Measurements from ENCODE around the gene NCBP2L.

The NCBP2L gene

DNA sequence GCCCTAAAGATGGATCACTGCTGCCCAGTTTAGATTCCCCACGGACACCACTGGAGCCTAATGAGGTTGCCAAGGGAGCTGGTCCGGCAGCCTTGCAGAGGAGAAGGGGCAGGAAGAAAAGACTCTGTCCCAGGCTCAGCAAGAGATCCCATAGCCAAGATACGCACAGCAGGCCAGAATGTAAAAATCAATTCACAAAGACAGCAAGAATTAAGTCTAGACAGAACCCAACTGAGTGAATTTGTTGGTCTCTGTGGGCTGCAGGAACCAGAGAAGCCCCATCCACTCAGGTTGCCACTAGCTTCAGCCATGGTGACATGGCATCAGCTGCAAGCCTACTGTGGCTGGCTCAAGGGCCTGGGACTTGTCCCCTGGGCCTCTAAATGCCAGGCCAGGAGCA is 24.8 kb upstream of the NCBP2L start:
- H3K36me3 ChIP-seq (ENCODE audit: control insufficient read depth, insufficient read depth, low read length): no peaks in the 10 kb centered on the region
- H3K4me1 ChIP-seq (ENCODE audit: control insufficient read depth, insufficient read depth, low read length): peaks cover 42% of the 10 kb centered on the region

DNA sequence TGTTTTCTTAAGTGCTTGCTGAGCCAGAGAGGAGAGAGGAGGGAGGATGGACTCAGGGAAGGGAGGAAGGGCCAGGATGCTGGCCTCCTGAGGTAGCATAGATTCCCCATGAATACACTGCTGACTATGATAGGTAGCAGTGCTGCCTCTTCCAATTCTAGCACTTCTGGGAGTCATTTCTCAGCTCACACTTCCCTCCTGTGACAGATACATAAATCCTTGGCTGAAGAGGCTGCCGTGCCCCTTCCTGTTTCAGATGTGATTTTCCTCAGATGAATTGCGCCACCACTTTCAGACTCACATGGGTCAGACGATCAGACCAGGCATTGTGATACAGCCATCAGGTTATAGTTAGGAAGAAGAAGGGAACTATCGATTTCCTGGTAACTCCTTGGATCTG is 24.3 kb upstream of the NCBP2L start:
- no peaks in the 10 kb centered on the region for H3K36me3 ChIP-seq (ENCODE audit: control insufficient read depth, insufficient read depth, low read length)
- peaks cover 37% of the 10 kb centered on the region for H3K4me1 ChIP-seq (ENCODE audit: control insufficient read depth, insufficient read depth, low read length)
- peaks cover 50% of the 10 kb centered on the region for H3K27me3 ChIP-seq (ENCODE audit: control insufficient read depth, insufficient read depth, low read length)
- H3K9me3 ChIP-seq (ENCODE audit: control insufficient read depth, insufficient read depth, low read depth, low read length): no peaks in the 10 kb centered on the region
- no peak overlapping the region for H3K27ac ChIP-seq (ENCODE audit: low read depth, low read length)
- no peak overlapping the region for H3K4me3 ChIP-seq (ENCODE audit: low read depth, low read length)
- no peak overlapping the region for H3K9ac ChIP-seq (ENCODE audit: low read length)

More for the DNA sequence above, 24.8 kb upstream of the NCBP2L start:
- Histone ChIP-seq H3K9ac (ENCODE audit: low read length) (no peak overlapping the region), H3K27ac (ENCODE audit: low read depth, low read length) (no peak overlapping the region), H3K27me3 (ENCODE audit: control insufficient read depth, insufficient read depth, low read length) (peaks cover 51% of the 10 kb centered on the region), H3K4me3 (ENCODE audit: low read depth, low read length) (no peak overlapping the region), H3K9me3 (ENCODE audit: control insufficient read depth, insufficient read depth, low read depth, low read length) (no peaks in the 10 kb centered on the region)

DNA sequence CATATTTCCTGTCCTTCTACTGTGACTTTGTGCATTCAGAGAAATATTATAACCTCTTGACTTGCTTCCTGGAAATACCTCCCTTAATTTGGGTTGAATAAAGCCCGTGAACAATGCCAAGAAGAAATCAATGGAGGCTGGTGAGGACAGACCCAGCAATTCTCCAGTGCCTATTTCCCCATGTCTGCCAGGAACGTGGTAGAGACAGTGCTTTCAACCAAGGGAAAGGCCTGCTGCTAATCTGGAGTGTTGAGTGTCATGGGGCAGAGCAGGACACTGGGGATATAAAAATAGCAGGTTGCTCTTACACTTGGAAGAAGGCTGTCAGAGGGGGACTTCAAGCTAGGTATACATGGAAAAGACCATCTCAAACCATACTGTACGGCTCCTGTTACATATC is 21.8 kb upstream of the NCBP2L start:
- Histone ChIP-seq H3K27ac (ENCODE audit: low read depth, low read length) (no peak overlapping the region), H3K27me3 (ENCODE audit: control insufficient read depth, insufficient read depth, low read length) (peaks cover 56% of the 10 kb centered on the region), H3K4me3 (ENCODE audit: low read depth, low read length) (no peak overlapping the region), H3K9ac (ENCODE audit: low read length) (no peak overlapping the region), H3K36me3 (ENCODE audit: control insufficient read depth, insufficient read depth, low read length) (no peaks in the 10 kb centered on the region), H3K9me3 (ENCODE audit: control insufficient read depth, insufficient read depth, low read depth, low read length) (no peaks in the 10 kb centered on the region), H3K4me1 (ENCODE audit: control insufficient read depth, insufficient read depth, low read length) (peaks cover 25% of the 10 kb centered on the region)

DNA sequence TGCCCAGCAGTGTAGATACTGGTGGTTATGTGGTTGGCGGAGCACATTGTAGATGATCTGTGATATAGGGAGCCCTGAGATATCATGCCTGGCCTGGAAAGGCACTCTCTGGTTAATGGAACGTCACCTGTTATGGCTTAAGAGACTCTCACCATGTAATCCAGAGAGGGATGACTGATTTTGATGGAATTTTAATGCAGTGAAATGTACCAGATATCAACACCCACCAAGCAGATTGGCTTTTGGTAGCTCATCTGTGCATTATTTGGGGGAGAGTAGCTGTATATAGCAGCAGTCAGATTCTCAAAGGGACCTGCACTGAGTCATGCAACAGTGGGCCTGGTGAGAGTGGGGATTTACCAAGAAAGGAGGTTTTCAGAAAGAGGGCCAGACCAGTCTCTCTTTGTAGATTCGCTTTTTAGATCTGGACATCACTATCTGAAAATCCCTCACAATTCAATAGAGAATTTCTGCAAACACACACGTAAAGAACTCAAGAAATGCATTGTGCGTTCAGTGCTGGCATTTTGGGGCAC is 19.2 kb upstream of the NCBP2L start:
- Histone ChIP-seq H3K9me3 (ENCODE audit: control insufficient read depth, insufficient read depth, low read depth, low read length) (no peaks in the 10 kb centered on the region), H3K4me1 (ENCODE audit: control insufficient read depth, insufficient read depth, low read length) (peaks cover 9% of the 10 kb centered on the region), H3K36me3 (ENCODE audit: control insufficient read depth, insufficient read depth, low read length) (no peaks in the 10 kb centered on the region), H3K9ac (ENCODE audit: low read length) (no peak overlapping the region), H3K27me3 (ENCODE audit: control insufficient read depth, insufficient read depth, low read length) (peaks cover 48% of the 10 kb centered on the region), H3K27ac (ENCODE audit: low read depth, low read length) (no peak overlapping the region), H3K4me3 (ENCODE audit: low read depth, low read length) (no peak overlapping the region)

DNA sequence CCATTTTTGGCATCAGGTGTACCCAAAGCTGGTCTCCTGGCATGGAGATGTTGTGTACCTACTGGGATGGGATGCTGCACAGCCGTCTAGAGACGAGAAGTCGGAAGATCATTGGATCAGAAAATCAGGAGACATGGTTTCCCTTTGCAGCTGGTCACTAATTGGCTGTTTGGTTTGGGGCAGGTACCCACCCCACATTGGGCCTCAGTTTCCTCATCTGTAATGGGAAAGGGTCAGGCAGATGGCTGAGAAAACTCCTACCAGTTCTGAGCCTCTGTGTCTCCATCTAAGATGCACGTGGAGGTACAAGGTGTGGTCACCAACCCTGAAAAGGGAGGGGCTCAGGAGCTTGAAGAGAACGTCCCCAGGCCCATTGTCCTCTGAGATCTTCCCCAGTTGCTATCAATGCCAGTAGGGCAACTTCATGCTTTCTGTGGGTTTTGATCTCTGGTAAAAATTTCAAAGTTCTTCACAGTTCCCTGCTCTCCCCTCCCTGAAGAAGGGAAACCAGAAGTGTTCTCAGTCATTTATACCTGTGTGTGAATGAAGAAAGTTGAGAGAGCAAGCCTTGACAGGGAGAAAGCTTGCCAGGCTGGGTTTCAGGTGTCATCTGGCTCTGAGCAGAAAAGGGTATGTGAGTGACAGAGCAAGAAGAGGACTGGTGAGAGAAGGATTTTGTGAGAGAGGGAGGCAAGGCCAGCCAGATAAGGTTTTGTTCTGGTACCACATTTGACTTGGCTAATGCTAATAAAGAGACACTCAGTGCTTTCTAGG is 17.0 kb upstream of the NCBP2L start:
- Histone ChIP-seq H3K4me3 (ENCODE audit: low read depth, low read length) (no peak overlapping the region), H3K9me3 (ENCODE audit: control insufficient read depth, insufficient read depth, low read depth, low read length) (no peaks in the 10 kb centered on the region), H3K9ac (ENCODE audit: low read length) (no peak overlapping the region), H3K4me1 (ENCODE audit: control insufficient read depth, insufficient read depth, low read length) (peaks cover 15% of the 10 kb centered on the region), H3K27me3 (ENCODE audit: control insufficient read depth, insufficient read depth, low read length) (peaks cover 50% of the 10 kb centered on the region), H3K36me3 (ENCODE audit: control insufficient read depth, insufficient read depth, low read length) (no peaks in the 10 kb centered on the region), H3K27ac (ENCODE audit: low read depth, low read length) (no peak overlapping the region)

DNA sequence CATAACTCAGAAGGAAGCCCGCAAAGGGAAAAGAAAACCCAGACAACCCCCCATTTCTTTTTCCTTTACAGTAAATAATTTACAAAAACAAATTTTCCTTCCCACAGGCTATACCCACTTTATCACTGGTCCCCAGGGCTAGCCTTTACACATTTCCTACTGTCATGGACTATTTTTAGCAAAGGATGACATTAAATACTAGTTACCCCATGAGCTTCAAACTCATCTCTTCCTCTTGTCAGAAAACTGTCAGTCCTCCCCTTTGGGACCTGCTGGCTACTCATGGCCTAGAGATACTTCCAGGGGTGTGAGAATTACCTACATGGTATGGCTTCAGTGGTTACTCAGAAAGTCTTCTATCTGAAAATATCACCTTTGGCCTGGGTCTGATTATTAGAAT is 13.9 kb upstream of the NCBP2L start:
- Histone ChIP-seq H3K9me3 (ENCODE audit: control insufficient read depth, insufficient read depth, low read depth, low read length) (no peaks in the 10 kb centered on the region), H3K4me1 (ENCODE audit: control insufficient read depth, insufficient read depth, low read length) (peaks cover 16% of the 10 kb centered on the region), H3K9ac (ENCODE audit: low read length) (no peak overlapping the region), H3K4me3 (ENCODE audit: low read depth, low read length) (no peak overlapping the region), H3K27me3 (ENCODE audit: control insufficient read depth, insufficient read depth, low read length) (peaks cover 40% of the 10 kb centered on the region), H3K27ac (ENCODE audit: low read depth, low read length) (no peak overlapping the region), H3K36me3 (ENCODE audit: control insufficient read depth, insufficient read depth, low read length) (no peaks in the 10 kb centered on the region)

DNA sequence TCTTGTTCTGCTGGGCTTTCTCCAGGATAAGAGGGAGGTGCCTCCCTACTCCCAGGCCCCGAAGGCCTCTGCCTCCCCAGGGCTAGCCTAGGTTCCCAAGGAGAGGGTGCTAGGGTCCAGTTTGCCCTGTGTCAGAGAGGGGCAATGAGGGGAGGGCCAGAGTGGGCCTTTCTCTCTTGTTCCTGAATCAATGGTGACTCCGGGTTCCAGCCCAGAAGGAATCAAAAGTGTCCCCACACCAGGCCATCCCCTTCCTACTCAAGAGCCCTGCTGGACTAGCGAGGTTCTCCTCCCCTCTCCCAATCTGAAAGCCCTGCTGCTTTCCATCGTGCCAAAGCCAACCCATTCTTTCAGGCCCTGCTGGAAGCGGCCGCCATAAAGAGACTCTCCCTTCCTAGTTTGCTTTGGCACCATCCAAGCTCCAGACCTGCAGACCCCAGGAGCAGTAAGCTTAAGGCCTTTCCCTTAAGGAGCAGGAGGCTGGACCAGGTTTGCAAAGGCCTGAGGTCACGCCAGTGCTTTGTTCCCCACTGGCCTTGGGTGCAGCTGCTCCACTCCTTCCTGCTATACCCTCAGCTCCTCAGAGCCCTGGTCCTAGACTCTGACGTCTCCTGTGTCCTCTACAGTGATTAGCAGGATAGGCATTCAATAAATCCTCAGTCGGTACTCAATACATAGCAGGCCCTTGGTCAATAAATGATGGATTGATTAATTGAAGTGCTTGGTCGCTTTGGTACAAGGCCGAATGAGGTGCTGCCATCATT is 12.5 kb upstream of the NCBP2L start:
- H3K36me3 ChIP-seq (ENCODE audit: control insufficient read depth, insufficient read depth, low read length): no peaks in the 10 kb centered on the region
- peaks cover 16% of the 10 kb centered on the region for H3K4me1 ChIP-seq (ENCODE audit: control insufficient read depth, insufficient read depth, low read length)
- no peak overlapping the region for H3K27ac ChIP-seq (ENCODE audit: low read depth, low read length)
- no peak overlapping the region for H3K9ac ChIP-seq (ENCODE audit: low read length)
- peaks cover 35% of the 10 kb centered on the region for H3K27me3 ChIP-seq (ENCODE audit: control insufficient read depth, insufficient read depth, low read length)
- H3K9me3 ChIP-seq (ENCODE audit: control insufficient read depth, insufficient read depth, low read depth, low read length): no peaks in the 10 kb centered on the region
- H3K4me3 ChIP-seq (ENCODE audit: low read depth, low read length): no peak overlapping the region

DNA sequence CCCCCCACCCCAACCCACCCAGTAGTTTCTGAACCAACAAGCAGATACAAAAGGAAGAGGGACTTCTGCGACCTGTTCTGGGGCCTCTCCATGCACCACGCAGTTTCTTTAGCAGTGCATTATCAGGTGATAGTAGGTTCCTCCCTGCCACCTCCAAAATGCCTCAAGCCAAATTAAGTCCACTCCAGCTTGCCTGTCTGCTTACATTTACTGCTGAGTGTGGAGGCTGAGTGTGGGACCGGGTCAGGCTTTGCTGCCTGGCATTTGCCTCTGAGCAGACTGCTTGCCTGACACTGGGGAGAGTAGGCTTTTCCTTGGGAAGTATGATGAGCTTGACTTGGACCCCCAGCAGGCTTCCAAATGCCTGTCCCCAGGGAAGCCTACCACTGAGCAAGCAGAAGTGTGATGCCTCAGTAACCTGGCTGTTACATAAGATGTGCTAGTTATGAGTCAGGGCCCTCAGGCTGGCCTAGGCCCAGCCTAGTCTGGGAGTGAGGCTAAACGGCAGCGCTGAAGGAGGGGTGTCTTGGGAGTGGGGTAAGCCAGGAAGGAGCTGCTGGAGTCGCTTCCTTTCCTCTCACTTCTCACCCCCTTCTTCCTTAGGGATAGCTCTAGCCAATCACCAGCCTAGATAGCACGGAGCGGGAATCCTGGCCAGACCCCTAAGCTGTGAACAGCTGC is 10.9 kb upstream of the NCBP2L start:
- no peaks in the 10 kb centered on the region for H3K36me3 ChIP-seq (ENCODE audit: control insufficient read depth, insufficient read depth, low read length)
- H3K9me3 ChIP-seq (ENCODE audit: control insufficient read depth, insufficient read depth, low read depth, low read length): no peaks in the 10 kb centered on the region
- no peak overlapping the region for H3K9ac ChIP-seq (ENCODE audit: low read length)
- H3K4me3 ChIP-seq (ENCODE audit: low read depth, low read length): no peak overlapping the region
- peaks cover 21% of the 10 kb centered on the region for H3K27me3 ChIP-seq (ENCODE audit: control insufficient read depth, insufficient read depth, low read length)
- peaks cover 16% of the 10 kb centered on the region for H3K4me1 ChIP-seq (ENCODE audit: control insufficient read depth, insufficient read depth, low read length)
- no peak overlapping the region for H3K27ac ChIP-seq (ENCODE audit: low read depth, low read length)

DNA sequence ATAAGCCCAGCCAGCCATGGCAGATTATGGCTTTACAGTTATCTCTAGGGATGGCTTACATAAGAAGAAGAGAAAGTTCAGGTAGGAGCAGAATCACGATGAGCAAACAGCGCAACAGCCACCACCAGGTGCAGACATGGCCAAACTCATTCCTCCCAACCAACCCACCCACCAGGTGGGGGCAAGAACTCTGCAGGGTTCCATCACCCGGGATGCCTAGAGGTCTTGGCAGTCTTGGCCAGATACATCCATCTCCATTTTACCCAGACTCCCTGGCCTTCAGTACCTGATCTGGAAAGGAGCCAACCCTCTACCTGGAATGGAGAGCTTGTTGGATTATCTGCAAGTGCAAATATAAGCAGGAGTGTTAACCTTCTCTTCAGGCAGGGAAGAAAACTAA is 9.5 kb upstream of the NCBP2L start:
- Histone ChIP-seq H3K9me3 (ENCODE audit: control insufficient read depth, insufficient read depth, low read depth, low read length) (no peaks in the 10 kb centered on the region), H3K36me3 (ENCODE audit: control insufficient read depth, insufficient read depth, low read length) (no peaks in the 10 kb centered on the region), H3K4me3 (ENCODE audit: low read depth, low read length) (no peak overlapping the region), H3K27ac (ENCODE audit: low read depth, low read length) (no peak overlapping the region), H3K9ac (ENCODE audit: low read length) (no peak overlapping the region), H3K4me1 (ENCODE audit: control insufficient read depth, insufficient read depth, low read length) (peaks cover 19% of the 10 kb centered on the region), H3K27me3 (ENCODE audit: control insufficient read depth, insufficient read depth, low read length) (peaks cover 24% of the 10 kb centered on the region)

DNA sequence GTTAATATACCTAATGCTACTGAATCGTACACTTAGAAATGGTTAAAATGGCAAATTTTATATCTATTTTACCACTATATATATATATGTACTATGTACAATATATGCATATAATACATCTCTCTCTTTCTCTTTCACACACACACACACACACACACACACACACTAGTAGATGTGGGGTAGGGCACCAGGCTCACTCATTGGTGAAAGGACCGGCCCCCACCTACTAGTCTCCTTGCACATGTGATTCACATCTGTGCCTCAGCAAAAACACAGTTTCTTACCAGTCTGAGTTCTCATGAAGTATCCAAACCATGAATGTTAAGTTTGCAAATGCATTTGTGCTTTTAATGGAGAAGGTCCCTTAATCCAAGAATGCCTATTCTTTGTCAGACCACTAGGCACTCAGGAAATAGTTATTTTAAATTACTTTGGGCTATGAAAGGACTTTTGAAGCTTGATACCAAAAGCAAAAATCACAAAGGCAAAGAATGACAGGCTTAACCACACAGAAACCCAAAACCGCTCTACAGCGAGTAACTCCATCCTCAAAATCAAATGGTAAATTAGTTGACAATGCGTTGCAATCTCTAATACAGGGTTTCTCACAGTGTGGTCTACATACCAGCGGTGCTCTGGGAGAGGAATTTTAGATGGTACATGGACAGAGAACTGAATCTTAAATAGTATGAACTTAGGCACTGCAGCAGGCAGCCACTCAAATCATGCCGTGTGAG is 7.8 kb upstream of the NCBP2L start:
- Histone ChIP-seq H3K9ac (ENCODE audit: low read length) (no peak overlapping the region), H3K27ac (ENCODE audit: low read depth, low read length) (no peak overlapping the region), H3K36me3 (ENCODE audit: control insufficient read depth, insufficient read depth, low read length) (no peaks in the 10 kb centered on the region), H3K27me3 (ENCODE audit: control insufficient read depth, insufficient read depth, low read length) (peaks cover 35% of the 10 kb centered on the region), H3K4me1 (ENCODE audit: control insufficient read depth, insufficient read depth, low read length) (peaks cover 25% of the 10 kb centered on the region), H3K9me3 (ENCODE audit: control insufficient read depth, insufficient read depth, low read depth, low read length) (no peaks in the 10 kb centered on the region), H3K4me3 (ENCODE audit: low read depth, low read length) (no peak overlapping the region)

Data from HUES6 (cell line).